HepG2 (cell line): ENCODE results near the gene IGFBP6. TPM values are rescaled to one million over a fixed set of nuclear protein-coding genes. Genes with fewer than 3 reads are reported as not detected.
A peak's percentile ranks its signal among the peaks of the same experiment; 100 is the strongest.

ENCODE experiments used
- AKAP8 ChIP-seq: sonication (generic); formaldehyde crosslinking; IDR thresholded peaks from 2 replicates; pipeline ENCODE4 v1.5.1; 2020; ENCODE audit warnings: mild to moderate bottlenecking, missing genetic modification reagents
- CBX5 ChIP-seq: sonication (generic); formaldehyde crosslinking; IDR thresholded peaks from 2 replicates; pipeline ENCODE4 v1.4.0; 2020; ENCODE audit warnings: missing genetic modification reagents, borderline replicate concordance
- FOXO1 ChIP-seq: sonication (generic); formaldehyde crosslinking; IDR thresholded peaks from 2 replicates; pipeline ENCODE4 v1.4.0; 2020; ENCODE audit warnings: missing genetic modification reagents
- HNRNPK ChIP-seq: fragments of 200-400 bp; formaldehyde crosslinking; IDR thresholded peaks from 2 replicates; pipeline ENCODE4 v1.6.1; 2018; ENCODE audit warnings: low read length, low read depth, moderate library complexity, mild to moderate bottlenecking; ENCODE audit not compliant: poor library complexity, severe bottlenecking
- MIER3 ChIP-seq: IDR thresholded peaks from 2 replicates; pipeline ENCODE4 v1.6.1; 2016; ENCODE audit warnings: missing compliant biosample characterization, borderline replicate concordance
- MXD4 ChIP-seq: IDR thresholded peaks from 2 replicates; pipeline ENCODE4 v1.6.1; 2016; ENCODE audit warnings: mild to moderate bottlenecking, missing biosample characterization, missing genetic modification reagents
- NFKB2 ChIP-seq: sonication (generic); formaldehyde crosslinking; IDR thresholded peaks from 2 replicates; pipeline ENCODE4 v1.4.0; 2020; ENCODE audit warnings: missing genetic modification reagents, borderline replicate concordance
- SRSF4 ChIP-seq: fragments of 200-400 bp; formaldehyde crosslinking; IDR thresholded peaks from one replicate; pipeline ENCODE4 v1.6.1; 2018; ENCODE audit warnings: mild to moderate bottlenecking, low read depth, low read length, moderate library complexity; ENCODE audit not compliant: poor library complexity, severe bottlenecking
- ZFY ChIP-seq: sonication (generic); formaldehyde crosslinking; IDR thresholded peaks from 2 replicates; pipeline ENCODE4 v1.4.0; 2020; ENCODE audit warnings: missing genetic modification reagents
- ZMYM4 ChIP-seq: sonication (generic); formaldehyde crosslinking; IDR thresholded peaks from 2 replicates; pipeline ENCODE4 v1.8.1; 2023; ENCODE audit warnings: mild to moderate bottlenecking, missing genetic modification reagents
- ZNF644 ChIP-seq: IDR thresholded peaks from 2 replicates; pipeline ENCODE4 v1.6.1; 2016; ENCODE audit warnings: low read depth
- ZNF747 ChIP-seq: sonication (generic); formaldehyde crosslinking; IDR thresholded peaks from 2 replicates; pipeline ENCODE4 v1.8.1; 2023; ENCODE audit warnings: missing genetic modification reagents, mild to moderate bottlenecking, borderline replicate concordance
- ZNF761 ChIP-seq: sonication (generic); formaldehyde crosslinking; conservative IDR thresholded peaks from 2 replicates; pipeline ENCODE4 v1.4.0; 2020; ENCODE audit warnings: mild to moderate bottlenecking, missing genetic modification reagents
- ZSCAN30 ChIP-seq: sonication (generic); formaldehyde crosslinking; IDR thresholded peaks from 2 replicates; pipeline ENCODE4 v1.5.0; 2020; ENCODE audit warnings: mild to moderate bottlenecking, missing genetic modification reagents
- polyA plus RNA-seq, 8 experiments: library from polyadenylated mRNA; depleted of rRNA in 3 of 8; stranded (reverse) in 7 of 8; unstranded in 1 of 8; fragments of >200 nt; fragmentation: Illumina TruSeq in 4 of 8; extraction: Trizol in 4 of 8; gene quantifications; 2 replicates each; pipeline versions ENCODE4 v1.2.1 to v1.2.3, GENCODE V29; 2011 to 2016; ENCODE audit warnings: low read depth in 4 of 8, missing spikeins in 1 of 8, mixed read lengths in 1 of 8; ENCODE audit not compliant: insufficient read depth in 1 of 8
- total RNA-seq, 5 experiments: library from RNA; depleted of rRNA; stranded (reverse); fragments of >200 nt; fragmentation: Illumina TruSeq; extraction: Trizol; gene quantifications; 2 replicates each; pipeline ENCODE4 v1.2.3, GENCODE V29; 2016; ENCODE audit warnings: low read depth in 1 of 5
- TF ChIP-seq, protein P1 (sequence below): sonication (generic); formaldehyde crosslinking; conservative IDR thresholded peaks from 2 replicates; pipeline ENCODE4 v1.8.0; 2022; ENCODE audit warnings: low read depth, missing genetic modification reagents
- TF ChIP-seq, protein P2 (sequence below): sonication (generic); IDR thresholded peaks from 2 replicates; pipeline ENCODE4 v1.6.1; 2016; ENCODE audit warnings: low read depth, borderline replicate concordance
- TF ChIP-seq, protein P3 (sequence below): IDR thresholded peaks from 2 replicates; pipeline ENCODE4 v1.6.1; 2012; ENCODE audit warnings: low read length, improper control_type of control experiment
- TF ChIP-seq, protein P4 (sequence below): sonication (generic); formaldehyde crosslinking; IDR thresholded peaks from 2 replicates; pipeline ENCODE4 v1.5.1; 2020; ENCODE audit warnings: missing genetic modification reagents, mild to moderate bottlenecking, borderline replicate concordance

IGFBP6 gene
- total and polyA plus RNA-seq, 2 of the 13 experiments (the other 11 are each of a cell fraction or from before 2014, with no cell fraction given): 3.9 to 25.2 TPM

DNA sequence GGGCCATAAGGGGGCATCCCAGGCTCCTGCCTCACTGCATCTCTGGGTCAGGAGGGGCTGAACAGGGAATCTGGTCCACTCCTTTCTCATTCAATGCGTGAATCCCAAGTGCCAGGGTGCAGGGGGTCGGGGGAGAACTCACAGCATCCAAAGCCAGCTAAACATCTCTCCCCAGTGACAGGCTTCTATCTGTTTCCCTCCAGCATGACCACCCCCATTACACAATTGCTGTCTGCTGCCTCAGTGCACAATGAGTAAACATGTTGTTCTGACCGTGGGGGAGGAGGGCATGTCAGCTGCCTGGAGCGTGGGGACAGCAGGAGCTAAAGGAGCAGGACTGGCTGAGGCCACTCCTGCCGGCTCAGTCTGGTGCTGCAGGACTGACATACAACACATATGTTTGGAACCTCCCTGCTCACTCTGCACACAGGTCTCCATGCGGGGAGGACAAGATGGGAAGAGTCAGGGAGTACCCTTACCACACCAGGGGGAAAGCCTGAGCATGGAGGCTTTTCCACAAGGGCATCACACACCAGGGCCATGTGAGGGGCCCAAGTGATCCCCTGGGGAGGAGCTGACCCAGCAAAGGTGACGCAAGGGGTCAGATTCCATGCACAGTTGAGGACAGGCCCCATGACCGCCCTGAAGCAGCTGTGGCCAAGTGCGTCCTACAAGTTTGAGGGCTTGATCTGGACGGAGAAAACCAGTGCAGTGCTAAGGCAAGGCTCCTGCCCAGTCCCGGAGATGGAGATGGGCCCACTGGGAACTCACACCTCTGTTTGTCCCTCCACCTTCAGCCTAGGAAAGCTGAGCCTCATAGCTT, 46.2 kb upstream of the IGFBP6 start (continued):
- TF ChIP-seq, protein P1, sequence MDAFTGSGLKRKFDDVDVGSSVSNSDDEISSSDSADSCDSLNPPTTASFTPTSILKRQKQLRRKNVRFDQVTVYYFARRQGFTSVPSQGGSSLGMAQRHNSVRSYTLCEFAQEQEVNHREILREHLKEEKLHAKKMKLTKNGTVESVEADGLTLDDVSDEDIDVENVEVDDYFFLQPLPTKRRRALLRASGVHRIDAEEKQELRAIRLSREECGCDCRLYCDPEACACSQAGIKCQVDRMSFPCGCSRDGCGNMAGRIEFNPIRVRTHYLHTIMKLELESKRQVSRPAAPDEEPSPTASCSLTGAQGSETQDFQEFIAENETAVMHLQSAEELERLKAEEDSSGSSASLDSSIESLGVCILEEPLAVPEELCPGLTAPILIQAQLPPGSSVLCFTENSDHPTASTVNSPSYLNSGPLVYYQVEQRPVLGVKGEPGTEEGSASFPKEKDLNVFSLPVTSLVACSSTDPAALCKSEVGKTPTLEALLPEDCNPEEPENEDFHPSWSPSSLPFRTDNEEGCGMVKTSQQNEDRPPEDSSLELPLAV (CRISPR knock-in tag): no peak
- TF ChIP-seq SRSF4: no peak
- no peak for TF ChIP-seq HNRNPK
- TF ChIP-seq ZNF644 (CRISPR knock-in tag): no peak
- no peak; the same call in 1 of the 2 replicates for TF ChIP-seq NFKB2
- TF ChIP-seq MXD4: peak; percentile 58
- TF ChIP-seq ZNF747 (CRISPR knock-in tag): peak; percentile 31; the same call in 1 of the 2 replicates
- TF ChIP-seq AKAP8 (CRISPR knock-in tag): peak; percentile 77; the same call in 1 of the 2 replicates
- TF ChIP-seq, protein P2, sequence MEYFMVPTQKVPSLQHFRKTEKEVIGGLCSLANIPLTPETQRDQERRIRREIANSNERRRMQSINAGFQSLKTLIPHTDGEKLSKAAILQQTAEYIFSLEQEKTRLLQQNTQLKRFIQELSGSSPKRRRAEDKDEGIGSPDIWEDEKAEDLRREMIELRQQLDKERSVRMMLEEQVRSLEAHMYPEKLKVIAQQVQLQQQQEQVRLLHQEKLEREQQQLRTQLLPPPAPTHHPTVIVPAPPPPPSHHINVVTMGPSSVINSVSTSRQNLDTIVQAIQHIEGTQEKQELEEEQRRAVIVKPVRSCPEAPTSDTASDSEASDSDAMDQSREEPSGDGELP: peak; percentile 73; the same call in 1 of the 2 replicates
- peak; percentile 55; the same call in 1 of the 2 replicates for TF ChIP-seq FOXO1 (CRISPR knock-in tag)
- no peak for TF ChIP-seq CBX5 (CRISPR knock-in tag)
- TF ChIP-seq, protein P3, sequence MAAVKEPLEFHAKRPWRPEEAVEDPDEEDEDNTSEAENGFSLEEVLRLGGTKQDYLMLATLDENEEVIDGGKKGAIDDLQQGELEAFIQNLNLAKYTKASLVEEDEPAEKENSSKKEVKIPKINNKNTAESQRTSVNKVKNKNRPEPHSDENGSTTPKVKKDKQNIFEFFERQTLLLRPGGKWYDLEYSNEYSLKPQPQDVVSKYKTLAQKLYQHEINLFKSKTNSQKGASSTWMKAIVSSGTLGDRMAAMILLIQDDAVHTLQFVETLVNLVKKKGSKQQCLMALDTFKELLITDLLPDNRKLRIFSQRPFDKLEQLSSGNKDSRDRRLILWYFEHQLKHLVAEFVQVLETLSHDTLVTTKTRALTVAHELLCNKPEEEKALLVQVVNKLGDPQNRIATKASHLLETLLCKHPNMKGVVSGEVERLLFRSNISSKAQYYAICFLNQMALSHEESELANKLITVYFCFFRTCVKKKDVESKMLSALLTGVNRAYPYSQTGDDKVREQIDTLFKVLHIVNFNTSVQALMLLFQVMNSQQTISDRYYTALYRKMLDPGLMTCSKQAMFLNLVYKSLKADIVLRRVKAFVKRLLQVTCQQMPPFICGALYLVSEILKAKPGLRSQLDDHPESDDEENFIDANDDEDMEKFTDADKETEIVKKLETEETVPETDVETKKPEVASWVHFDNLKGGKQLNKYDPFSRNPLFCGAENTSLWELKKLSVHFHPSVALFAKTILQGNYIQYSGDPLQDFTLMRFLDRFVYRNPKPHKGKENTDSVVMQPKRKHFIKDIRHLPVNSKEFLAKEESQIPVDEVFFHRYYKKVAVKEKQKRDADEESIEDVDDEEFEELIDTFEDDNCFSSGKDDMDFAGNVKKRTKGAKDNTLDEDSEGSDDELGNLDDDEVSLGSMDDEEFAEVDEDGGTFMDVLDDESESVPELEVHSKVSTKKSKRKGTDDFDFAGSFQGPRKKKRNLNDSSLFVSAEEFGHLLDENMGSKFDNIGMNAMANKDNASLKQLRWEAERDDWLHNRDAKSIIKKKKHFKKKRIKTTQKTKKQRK: no peak
- TF ChIP-seq ZSCAN30: no peak
- peak; percentile 62 for TF ChIP-seq ZMYM4
- no peak for TF ChIP-seq ZNF761 (CRISPR knock-in tag)
- peak; percentile 26; the same call in 1 of the 2 replicates for TF ChIP-seq MIER3 (CRISPR knock-in tag)
- TF ChIP-seq, protein P4, sequence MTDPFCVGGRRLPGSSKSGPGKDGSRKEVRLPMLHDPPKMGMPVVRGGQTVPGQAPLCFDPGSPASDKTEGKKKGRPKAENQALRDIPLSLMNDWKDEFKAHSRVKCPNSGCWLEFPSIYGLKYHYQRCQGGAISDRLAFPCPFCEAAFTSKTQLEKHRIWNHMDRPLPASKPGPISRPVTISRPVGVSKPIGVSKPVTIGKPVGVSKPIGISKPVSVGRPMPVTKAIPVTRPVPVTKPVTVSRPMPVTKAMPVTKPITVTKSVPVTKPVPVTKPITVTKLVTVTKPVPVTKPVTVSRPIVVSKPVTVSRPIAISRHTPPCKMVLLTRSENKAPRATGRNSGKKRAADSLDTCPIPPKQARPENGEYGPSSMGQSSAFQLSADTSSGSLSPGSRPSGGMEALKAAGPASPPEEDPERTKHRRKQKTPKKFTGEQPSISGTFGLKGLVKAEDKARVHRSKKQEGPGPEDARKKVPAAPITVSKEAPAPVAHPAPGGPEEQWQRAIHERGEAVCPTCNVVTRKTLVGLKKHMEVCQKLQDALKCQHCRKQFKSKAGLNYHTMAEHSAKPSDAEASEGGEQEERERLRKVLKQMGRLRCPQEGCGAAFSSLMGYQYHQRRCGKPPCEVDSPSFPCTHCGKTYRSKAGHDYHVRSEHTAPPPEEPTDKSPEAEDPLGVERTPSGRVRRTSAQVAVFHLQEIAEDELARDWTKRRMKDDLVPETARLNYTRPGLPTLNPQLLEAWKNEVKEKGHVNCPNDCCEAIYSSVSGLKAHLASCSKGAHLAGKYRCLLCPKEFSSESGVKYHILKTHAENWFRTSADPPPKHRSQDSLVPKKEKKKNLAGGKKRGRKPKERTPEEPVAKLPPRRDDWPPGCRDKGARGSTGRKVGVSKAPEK (CRISPR knock-in tag): no peak
- peak; percentile 73 for TF ChIP-seq ZFY
